GM12891 (cell line): ENCODE data around the gene GID4.

ENCODE experiments used
- DNase-seq: peaks from one replicate; pipeline ENCODE4 v3.0.0; 2011; ENCODE audit warnings: low spot score; ENCODE audit not compliant: insufficient read length
- FAIRE-seq: peaks from 2 replicates; lab custom pipeline; 2011; peaks lifted over from hg19 to GRCh38; lab: Jason Lieb, UNC
- PAX5 ChIP-seq: IDR thresholded peaks from 2 replicates; pipeline ENCODE4 v1.6.1; 2011; ENCODE audit warnings: low read length, moderate library complexity, mild to moderate bottlenecking; ENCODE audit not compliant: insufficient read depth, severe bottlenecking
- POLR2A ChIP-seq: IDR thresholded peaks from 2 replicates; pipeline ENCODE4 v1.6.1; 2011; ENCODE audit warnings: low read depth, low read length, control low read depth
- POLR2AphosphoS5 ChIP-seq: IDR thresholded peaks from 2 replicates; pipeline ENCODE4 v1.6.1; 2011; ENCODE audit warnings: low read depth, low read length, control low read depth
- POU2F2 ChIP-seq: IDR thresholded peaks from 2 replicates; pipeline ENCODE4 v1.6.1; 2011; ENCODE audit warnings: low read depth, mild to moderate bottlenecking, control low read depth, low read length, moderate library complexity
- SPI1 ChIP-seq: IDR thresholded peaks from 2 replicates; pipeline ENCODE4 v1.6.1; 2011; ENCODE audit warnings: low read depth, low read length, control low read depth
- TAF1 ChIP-seq: IDR thresholded peaks from 2 replicates; pipeline ENCODE4 v1.6.1; 2011; ENCODE audit warnings: low read depth, low read length, control low read depth

Gene GID4

DNA sequence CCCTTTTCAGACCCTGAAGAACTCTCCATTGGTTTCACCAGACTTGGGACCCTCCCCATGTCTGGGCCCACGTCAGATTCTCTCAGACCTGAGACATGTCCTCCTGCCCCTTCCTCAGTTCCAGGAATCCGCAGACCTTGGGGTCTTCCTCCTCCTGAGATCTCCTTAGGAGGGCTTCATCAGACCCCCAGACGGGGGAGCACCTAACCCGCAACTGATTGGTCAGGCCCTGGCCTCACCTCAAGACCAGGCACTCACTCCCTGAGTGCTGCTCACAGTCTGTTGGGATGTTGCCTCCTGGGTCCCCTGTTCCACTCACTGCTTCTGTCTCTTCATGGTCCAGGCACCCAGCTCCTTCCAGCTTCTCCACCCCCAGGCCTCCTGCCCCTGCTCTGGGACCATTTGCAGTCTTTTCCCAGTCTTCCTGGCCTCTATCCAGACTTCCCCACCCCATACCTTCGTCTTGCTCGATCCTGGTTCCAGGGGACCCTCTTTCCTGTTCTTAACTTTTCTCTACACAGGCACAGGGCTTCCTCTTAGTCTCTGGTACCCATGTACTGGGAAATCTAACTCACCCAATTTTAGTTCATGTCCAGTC is 1.2 kb downstream of the GID4 start:
- TF ChIP-seq POLR2AphosphoS5 (no peak), TAF1 (no peak), PAX5 (no peak), POLR2A (no peak), POU2F2 (no peak), SPI1 (no peak)
- DNase-seq (no peak), FAIRE-seq (peak; percentile 48)

DNA sequence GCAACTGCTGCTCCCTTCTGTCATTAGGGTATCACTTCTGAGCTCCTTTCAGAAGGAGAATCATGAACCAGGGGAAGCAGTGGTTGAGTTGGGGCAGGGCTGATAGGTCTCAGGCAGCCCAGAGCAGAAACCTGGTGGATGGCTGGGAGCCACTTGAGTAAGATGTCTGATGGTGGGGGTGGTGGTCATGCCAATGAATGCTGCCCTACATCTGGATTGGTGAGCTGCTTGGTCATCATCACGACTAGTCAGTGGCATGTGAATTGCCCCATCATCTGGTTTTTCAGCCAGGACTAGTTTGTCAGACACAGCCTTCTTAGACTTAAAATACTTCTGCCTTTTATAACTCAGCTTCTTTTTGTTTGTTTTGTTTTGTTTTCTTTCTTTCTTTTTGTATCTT is 2.6 kb downstream of the GID4 start:
- TF ChIP-seq SPI1 (no peak), TAF1 (no peak), POLR2AphosphoS5 (no peak), PAX5 (no peak)
- FAIRE-seq = peak; percentile 9
- DNase-seq = no peak

DNA sequence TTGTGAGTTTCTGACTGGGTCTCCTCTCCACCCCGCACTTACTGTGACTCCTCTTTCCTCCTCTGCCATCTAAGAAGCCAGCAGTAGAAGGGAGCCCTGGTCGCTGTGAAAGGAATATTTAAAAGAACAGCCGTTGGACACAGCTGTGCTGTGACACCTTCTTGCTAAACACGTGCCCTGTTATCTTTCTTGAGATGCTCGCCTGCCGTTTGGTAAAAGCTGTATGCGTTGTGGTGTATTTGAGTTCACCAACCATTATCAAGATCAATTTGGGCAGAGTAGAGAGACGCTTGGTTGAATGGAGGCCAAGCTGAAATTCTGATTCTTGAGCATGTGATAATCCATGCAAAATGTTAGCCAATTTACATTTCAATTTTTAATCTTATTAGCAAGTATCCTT is 3.8 kb downstream of the GID4 start:
- FAIRE-seq (no peak), DNase-seq (no peak)
- no peak for TF ChIP-seq TAF1
- no peak for TF ChIP-seq POLR2AphosphoS5
- no peak for TF ChIP-seq POU2F2
- TF ChIP-seq PAX5 = no peak
- TF ChIP-seq SPI1 = no peak
- TF ChIP-seq POLR2A = no peak

DNA sequence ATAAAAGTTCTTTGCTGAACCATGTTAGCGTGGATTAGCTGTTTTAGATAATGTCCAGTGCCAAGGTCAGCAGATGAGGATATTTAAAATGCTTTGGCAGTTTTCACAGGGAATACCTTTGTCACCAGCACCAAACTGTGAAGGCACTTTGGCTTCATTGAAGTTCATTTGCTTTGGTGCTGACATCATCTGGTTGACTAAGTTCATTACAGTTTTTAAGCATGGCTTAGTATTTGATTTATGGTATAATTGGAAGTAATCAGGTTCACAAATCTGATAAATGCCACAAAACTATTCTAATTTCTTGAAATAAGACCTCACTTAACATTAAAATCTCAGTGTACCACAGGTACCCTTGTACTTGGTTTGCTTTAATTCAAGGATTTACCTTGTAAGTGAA is 4.3 kb downstream of the GID4 start:
- DNase-seq (no peak), FAIRE-seq (no peak)
- TF ChIP-seq PAX5 (no peak), SPI1 (no peak), POLR2A (no peak), TAF1 (no peak), POLR2AphosphoS5 (no peak), POU2F2 (no peak)

DNA sequence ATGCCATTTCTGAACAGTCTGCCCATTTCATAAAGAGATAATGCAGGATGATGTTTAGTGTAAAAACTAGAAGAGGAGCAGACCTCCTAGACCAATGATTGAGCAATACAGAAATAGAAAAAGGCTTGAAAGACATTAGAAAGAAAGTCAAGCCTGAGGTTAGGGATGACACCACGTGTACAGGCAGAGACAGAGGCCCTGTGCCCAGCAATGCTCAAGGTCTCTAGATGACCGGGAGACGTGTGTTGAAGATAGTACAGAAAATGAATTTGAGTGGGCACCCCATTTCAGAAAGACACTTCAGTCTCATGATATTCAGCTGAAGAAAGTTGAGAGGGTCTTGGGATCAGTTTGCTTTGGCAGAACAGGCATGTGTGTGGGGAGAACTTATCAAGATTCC is 5.4 kb downstream of the GID4 start:
- no peak for TF ChIP-seq POLR2AphosphoS5
- TF ChIP-seq POLR2A = no peak
- TF ChIP-seq SPI1 = no peak
- no peak for TF ChIP-seq PAX5
- TF ChIP-seq TAF1 = no peak
- TF ChIP-seq POU2F2 = no peak
- DNase-seq = no peak
- FAIRE-seq = no peak

DNA sequence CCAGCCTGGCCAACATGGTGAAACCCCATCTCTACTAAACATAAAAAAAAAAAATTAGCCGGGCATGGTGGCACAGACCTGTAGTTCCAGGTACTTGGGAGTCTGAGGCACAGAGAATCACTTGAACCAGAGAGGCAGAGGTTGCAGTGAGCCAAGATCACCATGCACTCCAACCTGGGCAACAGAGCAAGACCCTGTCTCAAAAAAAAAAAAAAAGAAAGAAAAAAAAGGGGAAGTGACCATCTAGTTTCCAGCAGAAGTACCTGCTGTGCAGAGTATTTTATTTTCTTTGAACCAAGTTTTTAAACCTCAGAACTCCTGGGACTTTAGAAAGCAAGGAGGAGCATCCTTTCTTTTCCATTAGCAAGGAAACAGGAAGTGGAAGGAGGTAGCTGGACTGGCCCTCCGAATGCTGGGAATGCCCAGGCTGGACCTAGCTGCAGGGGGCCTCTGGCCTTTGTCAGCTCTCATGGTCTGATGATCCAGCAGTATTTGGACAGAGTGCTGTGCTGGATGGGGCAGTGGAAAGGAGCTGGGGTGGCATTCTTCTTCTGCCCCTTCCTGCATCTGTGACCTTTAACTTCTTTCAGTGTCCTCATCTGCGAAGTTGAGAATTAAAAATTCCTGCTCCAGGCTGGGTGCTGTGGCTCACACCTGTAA is 6.6 kb downstream of the GID4 start:
- TF ChIP-seq POU2F2 = no peak
- TF ChIP-seq SPI1 = peak; percentile 79
- DNase-seq = no peak
- FAIRE-seq = no peak

DNA sequence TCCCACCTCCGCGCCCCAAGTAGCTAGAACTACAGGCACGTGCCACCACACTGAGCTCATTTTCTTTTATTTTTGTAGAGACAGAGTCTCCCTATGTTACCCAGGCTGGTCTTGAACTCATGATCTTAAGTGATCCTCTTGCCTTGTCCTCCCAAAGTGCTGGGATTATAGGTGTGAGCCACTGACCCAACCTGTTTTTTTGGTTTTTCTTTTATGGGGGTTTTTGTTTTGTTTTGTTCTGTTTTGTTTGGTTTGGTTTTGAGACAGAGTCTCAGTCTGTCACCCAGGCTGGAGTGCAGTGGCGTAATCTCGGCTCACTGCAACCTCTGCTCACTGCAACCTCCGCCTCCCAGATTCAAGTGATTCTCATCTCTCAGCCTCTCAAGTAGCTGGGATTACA is 16.4 kb downstream of the GID4 start:
- TF ChIP-seq POU2F2 = no peak
- no peak for TF ChIP-seq PAX5
- TF ChIP-seq POLR2AphosphoS5 = no peak
- no peak for TF ChIP-seq POLR2A
- TF ChIP-seq TAF1 = no peak
- no peak for TF ChIP-seq SPI1
- DNase-seq = no peak
- FAIRE-seq = no peak

DNA sequence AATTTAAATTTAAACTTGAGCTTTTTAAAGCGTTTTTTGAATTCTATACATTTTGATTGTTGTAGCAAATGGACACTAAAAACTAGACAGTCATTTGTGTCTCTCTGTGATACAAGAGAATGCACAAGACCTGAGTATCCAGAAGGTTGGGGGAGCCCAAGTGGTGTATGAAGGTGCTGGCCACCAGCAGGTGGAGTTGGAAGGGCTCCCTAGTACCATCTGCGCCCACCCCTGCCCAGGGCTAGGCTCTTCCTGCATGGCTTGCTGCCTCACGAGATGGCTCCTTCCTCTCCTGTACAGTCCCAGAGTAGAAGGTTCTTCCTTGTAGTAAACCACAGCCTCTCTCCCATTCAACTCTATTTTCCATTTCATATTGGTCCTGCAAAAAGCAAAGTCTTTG is 17.0 kb downstream of the GID4 start:
- TF ChIP-seq POLR2A = no peak
- TF ChIP-seq TAF1 = no peak
- TF ChIP-seq POLR2AphosphoS5 = no peak
- no peak for TF ChIP-seq PAX5
- DNase-seq (no peak), FAIRE-seq (no peak)

DNA sequence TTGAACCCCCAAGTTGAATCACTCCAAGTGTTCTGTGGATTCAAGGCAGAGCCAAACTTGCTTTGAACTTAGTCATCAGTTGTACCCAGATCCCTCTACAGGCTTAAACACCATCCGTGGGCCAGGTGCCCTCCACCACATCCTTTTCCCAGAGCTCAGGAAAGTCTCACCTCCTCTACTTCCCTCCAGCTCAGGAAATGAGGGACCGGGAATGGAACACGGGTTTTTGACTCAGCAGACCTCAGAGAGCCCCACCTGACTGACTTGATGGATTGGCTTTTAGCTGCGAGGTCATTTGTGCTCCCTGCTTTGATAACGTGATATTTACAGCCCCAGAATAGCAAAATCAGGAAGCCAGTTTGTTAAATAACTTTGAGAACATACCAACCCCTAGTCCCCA is 20.1 kb downstream of the GID4 start:
- DNase-seq = no peak
- no peak for FAIRE-seq
- TF ChIP-seq POLR2AphosphoS5 (no peak), SPI1 (no peak), TAF1 (no peak), PAX5 (no peak), POLR2A (no peak), POU2F2 (no peak)

DNA sequence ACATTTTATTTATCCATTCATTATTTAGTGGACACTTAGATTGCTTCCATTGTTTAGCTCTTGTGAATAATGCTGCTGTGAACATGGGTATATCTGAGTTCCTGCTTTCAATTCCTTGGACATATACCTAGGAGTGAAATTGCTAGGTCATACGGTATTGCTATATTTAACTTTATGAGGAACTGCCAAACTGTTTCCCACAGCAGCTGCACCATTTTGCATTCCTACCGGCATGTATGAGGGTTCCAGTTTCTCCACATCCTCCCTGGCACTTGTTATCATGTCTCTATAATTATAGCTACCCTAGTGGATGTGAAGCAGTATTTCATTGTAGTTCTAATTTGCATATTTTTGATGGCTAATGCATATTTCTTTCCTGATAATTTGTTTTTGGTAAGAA is 24.8 kb downstream of the GID4 start:
- TF ChIP-seq POLR2A = no peak
- no peak for TF ChIP-seq POLR2AphosphoS5
- no peak for TF ChIP-seq TAF1
- no peak for TF ChIP-seq PAX5
- TF ChIP-seq POU2F2 = no peak
- TF ChIP-seq SPI1 = no peak
- FAIRE-seq (no peak), DNase-seq (no peak)
